Renal cortex interstitium (tissue), 3 donors: Measurements from ENCODE around the gene ABCB9. TPM values are rescaled to one million over a fixed set of nuclear protein-coding genes. Genes with fewer than 3 reads are reported as not detected.

Experiments
- polyA plus RNA-seq, 3 donors: library from polyadenylated mRNA; unstranded; fragments of 120-200 nt; gene quantifications; one replicate each; pipeline ENCODE4 v1.2.1, GENCODE V29; 2013; ENCODE audit not compliant: insufficient read length in 3 of 3

The ABCB9 gene
- polyA plus RNA-seq, 3 donors, result 5.0 to 10.4 (median 7.5) TPM

Other genes with a start within 250 kb of the ABCB9 start
- gene HCAR3, start 249.7 kb downstream of the ABCB9 start, polyA plus RNA-seq, result under 1 TPM; 0.19 to 0.62 (median 0.26) TPM
- 1 to 10 TPM; 2.5 to 2.7 (median 2.7) TPM for gene HCAR1, start 235.6 kb downstream of the ABCB9 start, polyA plus RNA-seq
- 100 to 1,000 TPM in 1 of 3 donors, 10 to 100 TPM in 2; 88.3 to 102 (median 99.2) TPM for gene DENR, start 213.6 kb downstream of the ABCB9 start, polyA plus RNA-seq
- under 1 TPM; 0.33 to 0.45 (median 0.40) TPM for gene CCDC62, start 191.9 kb downstream of the ABCB9 start, polyA plus RNA-seq
- 100 to 1,000 TPM in 1 of 3 donors, 10 to 100 TPM in 2; 54.1 to 115 (median 74.2) TPM for gene HIP1R, start 131.0 kb downstream of the ABCB9 start, polyA plus RNA-seq
- gene VPS37B, start 70.3 kb downstream of the ABCB9 start, polyA plus RNA-seq, result 10 to 100 TPM; 23.4 to 32.6 (median 26.1) TPM
- 10 to 100 TPM; 11.8 to 21.2 (median 17.0) TPM for gene OGFOD2, start 8.8 kb upstream of the ABCB9 start, polyA plus RNA-seq
- 100 to 1,000 TPM; 161 to 222 (median 193) TPM for gene ARL6IP4, start 14.2 kb upstream of the ABCB9 start, polyA plus RNA-seq
- gene PITPNM2, start 184.6 kb upstream of the ABCB9 start, polyA plus RNA-seq, result 1 to 10 TPM; 6.9 to 9.7 (median 7.7) TPM